ENCODE results near the gene TSPAN18.

TSPAN18 gene

GRCh38 chr11:44781655-44782054 lies 54.9 kb downstream of the TSPAN18 start:
- DNase-seq (ENCODE audit: low spot score) = no peak
- in situ Hi-C loops (cut with MboI; ENCODE audit: low sequenced_read_pairs, unreplicated experiment) = no loop called here
- TF ChIP-seq CTCF (IDR thresholded peaks at IDR 0.05; ENCODE audit: borderline replicate concordance, control extremely low read depth, extremely low read depth, insufficient read depth, missing control alignments) = no peak

GRCh38 chr11:44782478-44782877 lies 55.7 kb downstream of the TSPAN18 start:
- TF ChIP-seq CTCF (IDR thresholded peaks at IDR 0.05; ENCODE audit: borderline replicate concordance, control extremely low read depth, extremely low read depth, insufficient read depth, missing control alignments) = no peak
- in situ Hi-C loops (cut with MboI; ENCODE audit: low sequenced_read_pairs, unreplicated experiment) = no loop called here
- no peak for DNase-seq (ENCODE audit: low spot score)

GRCh38 chr11:44784436-44784760 lies 57.6 kb downstream of the TSPAN18 start:
- TF ChIP-seq CTCF (IDR thresholded peaks at IDR 0.05; ENCODE audit: borderline replicate concordance, control extremely low read depth, extremely low read depth, insufficient read depth, missing control alignments) = no peak
- in situ Hi-C loops (cut with MboI; ENCODE audit: low sequenced_read_pairs, unreplicated experiment) = no loop called here
- no peak for DNase-seq (ENCODE audit: low spot score)

- no peak for DNase-seq (ENCODE audit: low spot score)
- in situ Hi-C loops (cut with MboI; ENCODE audit: low sequenced_read_pairs, unreplicated experiment) = no loop called here
- TF ChIP-seq CTCF (IDR thresholded peaks at IDR 0.05; ENCODE audit: borderline replicate concordance, control extremely low read depth, extremely low read depth, insufficient read depth, missing control alignments) = no peak
Observed at GRCh38 chr11:44784851-44785250, 58.1 kb downstream of the TSPAN18 start.

- in situ Hi-C loops (cut with MboI; ENCODE audit: low sequenced_read_pairs, unreplicated experiment) = no loop called here
- TF ChIP-seq CTCF (IDR thresholded peaks at IDR 0.05; ENCODE audit: borderline replicate concordance, control extremely low read depth, extremely low read depth, insufficient read depth, missing control alignments) = no peak
- DNase-seq (ENCODE audit: low spot score) = no peak
Observed at GRCh38 chr11:44785856-44786607, 59.3 kb downstream of the TSPAN18 start.

GRCh38 chr11:44787070-44787469 lies 60.3 kb downstream of the TSPAN18 start:
- no peak for DNase-seq (ENCODE audit: low spot score)
- TF ChIP-seq CTCF (IDR thresholded peaks at IDR 0.05; ENCODE audit: borderline replicate concordance, control extremely low read depth, extremely low read depth, insufficient read depth, missing control alignments) = no peak
- in situ Hi-C loops (cut with MboI; ENCODE audit: low sequenced_read_pairs, unreplicated experiment) = no loop called here

Data from GM13976 (cell line).